SU-DHL-6 (cell line): ENCODE data around the gene KIF24.

Experiments
- CTCF ChIP-seq: fragments of 200-600 bp; sonication (generic); IDR thresholded peaks from one replicate; pipeline ENCODE4 v1.5.1; 2017; ENCODE audit warnings: antibody characterized with exemption, mild to moderate bottlenecking, low read length, moderate library complexity; ENCODE audit not compliant: insufficient read depth, poor library complexity, severe bottlenecking
- EZH2phosphoT487 ChIP-seq: fragments of 200-600 bp; sonication (generic), shearing (Covaris generic); conservative IDR thresholded peaks from 2 replicates; pipeline ENCODE4 v1.6.1; 2018; ENCODE audit warnings: mild to moderate bottlenecking, antibody characterized with exemption, low read length, moderate library complexity, mixed read lengths

GRCh38 chr9:34369636-34370035 lies 40.6 kb upstream of the KIF24 start:
- TF ChIP-seq CTCF (no peak), EZH2phosphoT487 (no peak)
